HEK293 (cell line): ENCODE results near the gene SH3PXD2B.

ENCODE experiments used
- GLI4 ChIP-seq: fragments of 450-650 bp; formaldehyde crosslinking; IDR thresholded peaks from 2 replicates; pipeline ENCODE4 v1.5.1; 2016; ENCODE audit warnings: missing biosample characterization, missing genetic modification characterization
- HIC1 ChIP-seq: fragments of 450-650 bp; formaldehyde crosslinking; IDR thresholded peaks from 2 replicates; pipeline ENCODE4 v1.5.1; 2016; ENCODE audit warnings: missing biosample characterization, missing genetic modification characterization
- IKZF3 ChIP-seq: fragments of 450-650 bp; IDR thresholded peaks from 2 replicates; pipeline ENCODE4 v1.5.0; 2018; ENCODE audit warnings: missing biosample characterization, mild to moderate bottlenecking, missing genetic modification characterization, moderate library complexity
- MEIS1 ChIP-seq: sonication (generic); formaldehyde crosslinking; IDR thresholded peaks from 2 replicates; pipeline ENCODE4 v1.8.1; 2022; ENCODE audit warnings: missing genetic modification reagents, mild to moderate bottlenecking, borderline replicate concordance
- MZF1 ChIP-seq: fragments of 450-650 bp; formaldehyde crosslinking; IDR thresholded peaks from 2 replicates; pipeline ENCODE4 v1.5.1; 2017; ENCODE audit warnings: missing biosample characterization, missing genetic modification characterization, borderline replicate concordance
- OVOL3 ChIP-seq: fragments of 450-650 bp; formaldehyde crosslinking; IDR thresholded peaks from 2 replicates; pipeline ENCODE4 v1.5.1; 2016; ENCODE audit warnings: missing biosample characterization, missing genetic modification characterization
- PRDM1 ChIP-seq: fragments of 450-650 bp; formaldehyde crosslinking; IDR thresholded peaks from 2 replicates; pipeline ENCODE4; 2016; ENCODE audit warnings: missing biosample characterization, missing genetic modification characterization
- PRDM4 ChIP-seq: fragments of 450-650 bp; formaldehyde crosslinking; IDR thresholded peaks from 2 replicates; pipeline ENCODE4 v1.5.1; 2017; ENCODE audit warnings: missing biosample characterization, missing genetic modification characterization
- SP3 ChIP-seq: fragments of 450-650 bp; formaldehyde crosslinking; IDR thresholded peaks from 2 replicates; pipeline ENCODE4 v1.5.1; 2016; ENCODE audit warnings: missing biosample characterization, missing genetic modification characterization
- ZBTB1 ChIP-seq: fragments of 450-650 bp; formaldehyde crosslinking; IDR thresholded peaks from 2 replicates; pipeline ENCODE4 v1.5.1; 2016; ENCODE audit warnings: missing biosample characterization, missing genetic modification characterization
- ZBTB17 ChIP-seq: fragments of 450-650 bp; formaldehyde crosslinking; IDR thresholded peaks from 2 replicates; pipeline ENCODE4 v1.5.1; 2016; ENCODE audit warnings: missing biosample characterization, missing genetic modification characterization
- ZBTB44 ChIP-seq: fragments of 450-650 bp; IDR thresholded peaks from 2 replicates; pipeline ENCODE4 v1.5.1; 2018; ENCODE audit warnings: missing biosample characterization, mild to moderate bottlenecking, missing genetic modification characterization
- ZBTB7A ChIP-seq: fragments of 450-650 bp; formaldehyde crosslinking; IDR thresholded peaks from 2 replicates; pipeline ENCODE4 v1.5.1; 2016; ENCODE audit warnings: low read depth, missing biosample characterization, missing genetic modification characterization
- ZEB2 ChIP-seq: fragments of 450-650 bp; formaldehyde crosslinking; IDR thresholded peaks from 2 replicates; pipeline ENCODE4 v1.5.1; 2016; ENCODE audit warnings: missing biosample characterization, missing genetic modification characterization
- ZFP3 ChIP-seq: fragments of 450-650 bp; formaldehyde crosslinking; IDR thresholded peaks from 2 replicates; pipeline ENCODE4 v1.5.1; 2016; ENCODE audit warnings: low read depth, missing biosample characterization, missing genetic modification characterization
- ZFP41 ChIP-seq: fragments of 450-650 bp; formaldehyde crosslinking; IDR thresholded peaks from 2 replicates; pipeline ENCODE4 v1.5.1; 2016; ENCODE audit warnings: missing biosample characterization, missing genetic modification characterization, borderline replicate concordance
- ZNF132 ChIP-seq: fragments of 450-650 bp; formaldehyde crosslinking; IDR thresholded peaks from 2 replicates; pipeline ENCODE4 v1.5.1; 2017; ENCODE audit warnings: missing biosample characterization, missing genetic modification characterization, borderline replicate concordance
- ZNF148 ChIP-seq: fragments of 450-650 bp; formaldehyde crosslinking; IDR thresholded peaks from 2 replicates; pipeline ENCODE4 v1.5.0; 2017; ENCODE audit warnings: missing biosample characterization, missing genetic modification characterization, borderline replicate concordance
- ZNF2 ChIP-seq: fragments of 450-650 bp; formaldehyde crosslinking; IDR thresholded peaks from 2 replicates; pipeline ENCODE4 v1.5.1; 2016; ENCODE audit warnings: missing biosample characterization, missing genetic modification characterization
- ZNF302 ChIP-seq: fragments of 450-650 bp; formaldehyde crosslinking; IDR thresholded peaks from 2 replicates; pipeline ENCODE4 v1.5.1; 2016; ENCODE audit warnings: missing biosample characterization, missing genetic modification characterization, low read depth
- ZNF404 ChIP-seq: fragments of 450-650 bp; formaldehyde crosslinking; IDR thresholded peaks from 2 replicates; pipeline ENCODE4 v1.5.1; 2017; ENCODE audit warnings: missing biosample characterization, missing genetic modification characterization
- ZNF510 ChIP-seq: fragments of 450-650 bp; formaldehyde crosslinking; IDR thresholded peaks from 2 replicates; pipeline ENCODE4 v1.5.1; 2018; ENCODE audit warnings: mild to moderate bottlenecking, missing genetic modification characterization, missing biosample characterization; ENCODE audit not compliant: insufficient replicate concordance
- ZNF529 ChIP-seq: fragments of 450-650 bp; formaldehyde crosslinking; IDR thresholded peaks from 2 replicates; pipeline ENCODE4 v1.5.1; 2017; ENCODE audit warnings: missing genetic modification characterization, missing biosample characterization; ENCODE audit not compliant: insufficient replicate concordance
- ZNF530 ChIP-seq: fragments of 450-650 bp; formaldehyde crosslinking; IDR thresholded peaks from 2 replicates; pipeline ENCODE4 v1.5.1; 2016; ENCODE audit warnings: low read depth, missing biosample characterization, missing genetic modification characterization
- ZNF549 ChIP-seq: fragments of 450-650 bp; IDR thresholded peaks from 2 replicates; pipeline ENCODE4 v1.5.1; 2018; ENCODE audit warnings: missing biosample characterization, missing genetic modification characterization, mild to moderate bottlenecking, inconsistent platforms, moderate library complexity
- ZNF571 ChIP-seq: fragments of 450-650 bp; formaldehyde crosslinking; IDR thresholded peaks from 2 replicates; pipeline ENCODE4 v1.5.0; 2017; ENCODE audit warnings: missing biosample characterization, missing genetic modification characterization
- ZNF600 ChIP-seq: fragments of 450-650 bp; formaldehyde crosslinking; IDR thresholded peaks from 2 replicates; pipeline ENCODE4 v1.5.1; 2016; ENCODE audit warnings: missing biosample characterization, missing genetic modification characterization
- ZNF677 ChIP-seq: fragments of 450-650 bp; IDR thresholded peaks from 2 replicates; pipeline ENCODE4 v1.5.0; 2018; ENCODE audit warnings: missing biosample characterization, mild to moderate bottlenecking, missing genetic modification characterization, moderate library complexity
- ZNF830 ChIP-seq: fragments of 450-650 bp; IDR thresholded peaks from 2 replicates; pipeline ENCODE4 v1.5.0; 2018; ENCODE audit warnings: missing biosample characterization, missing genetic modification characterization, low read depth, mild to moderate bottlenecking, moderate library complexity

SH3PXD2B gene

GRCh38 chr5:172281346-172281745 is 173.0 kb downstream of the SH3PXD2B start (continued):
- no peak for TF ChIP-seq ZFP41
- TF ChIP-seq GLI4 (tag by site-specific recombination), result no peak
- TF ChIP-seq IKZF3 (tag by site-specific recombination), result 0 out of 2 replicates have a peak, but pooled peaks have one; percentile 3
- TF ChIP-seq MEIS1, result no peak
- no peak for TF ChIP-seq ZNF132 (tag by site-specific recombination)
- no peak for TF ChIP-seq ZBTB7A (tag by site-specific recombination)
- TF ChIP-seq ZBTB44 (tag by site-specific recombination), result no peak
- TF ChIP-seq ZNF549, result no peak
- TF ChIP-seq ZNF530 (tag by site-specific recombination), result no peak
- TF ChIP-seq ZNF529 (tag by site-specific recombination), result no peak
- TF ChIP-seq ZNF302 (tag by site-specific recombination), result no peak
- TF ChIP-seq ZNF830 (tag by site-specific recombination), result no peak
- no peak for TF ChIP-seq ZBTB1 (tag by site-specific recombination)
- no peak for TF ChIP-seq PRDM4 (tag by site-specific recombination)
- no peak for TF ChIP-seq SP3 (tag by site-specific recombination)
- TF ChIP-seq MZF1 (tag by site-specific recombination), result 0 out of 2 replicates have a peak, but pooled peaks have one; percentile 6
- TF ChIP-seq ZEB2, result no peak
- TF ChIP-seq ZNF677 (tag by site-specific recombination), result no peak
- TF ChIP-seq ZFP3 (tag by site-specific recombination), result no peak
- no peak for TF ChIP-seq ZNF404 (tag by site-specific recombination)
- TF ChIP-seq ZBTB17 (tag by site-specific recombination), result peak; percentile 8; the same call in 1 of the 2 replicates
- no peak; the same call in 1 of the 2 replicates for TF ChIP-seq HIC1 (tag by site-specific recombination)
- TF ChIP-seq PRDM1, result no peak
- no peak for TF ChIP-seq ZNF148
- TF ChIP-seq OVOL3, result no peak
- TF ChIP-seq ZNF600, result peak; percentile 14
- 0 out of 2 replicates have a peak, but pooled peaks have one; percentile 14 for TF ChIP-seq ZNF2 (tag by site-specific recombination)
- TF ChIP-seq ZNF510 (tag by site-specific recombination), result no peak
- no peak for TF ChIP-seq ZNF571 (tag by site-specific recombination)
